SK-N-SH treated with all-trans-retinoic acid at 6 μM for 48 hours (cell line): Measurements from ENCODE around the gene CTIF.

Experiments
- PATZ1 ChIP-seq: fragments of 250-450 bp; sonication (Bioruptor Pico); IDR thresholded peaks from 2 replicates; pipeline ENCODE4 v1.8.0; 2020; ENCODE audit warnings: mild to moderate bottlenecking, moderate library complexity, borderline replicate concordance
- POU6F1 ChIP-seq: fragments of 250-450 bp; sonication (Bioruptor Pico); IDR thresholded peaks from 2 replicates; pipeline ENCODE4 v1.8.0; 2021; ENCODE audit warnings: low read depth, mild to moderate bottlenecking, moderate library complexity, borderline replicate concordance
- RARB ChIP-seq: fragments of 250-450 bp; sonication (Bioruptor Pico); IDR thresholded peaks from 2 replicates; pipeline ENCODE4 v1.8.0; 2021; ENCODE audit warnings: mild to moderate bottlenecking, moderate library complexity
- ZC3H10 ChIP-seq: fragments of 250-450 bp; sonication (Bioruptor Pico); IDR thresholded peaks from 2 replicates; pipeline ENCODE4 v1.5.1; 2021; ENCODE audit warnings: mild to moderate bottlenecking, moderate library complexity

DNA sequence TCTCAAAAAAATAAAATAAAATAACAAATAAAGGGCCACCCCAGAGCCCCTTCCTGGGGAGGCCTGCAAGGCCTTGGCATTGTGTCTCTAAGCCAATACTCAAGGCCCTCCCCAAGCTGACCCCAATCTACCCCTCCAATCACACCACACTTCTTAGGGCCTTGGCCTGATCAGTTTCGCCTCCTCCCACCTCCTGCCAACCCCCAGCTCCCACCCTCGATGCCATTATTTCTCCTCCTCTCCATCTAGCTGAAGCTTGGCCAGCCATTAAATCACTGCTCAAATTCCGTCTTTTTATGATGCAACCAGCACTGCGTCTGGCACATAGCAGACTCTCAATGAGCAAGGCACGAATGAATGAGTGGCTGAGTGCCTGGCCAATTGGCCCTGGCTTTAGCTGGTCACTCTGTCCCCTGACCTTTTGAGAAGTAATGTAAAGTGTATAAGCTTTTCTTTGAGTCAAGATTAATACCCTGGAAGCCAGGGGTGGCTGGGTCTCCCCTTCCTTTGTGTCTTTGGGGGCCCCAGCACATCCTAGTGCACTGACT, 356.0 kb downstream of the CTIF start:
- TF ChIP-seq RARB (no peak), ZC3H10 (CRISPR knock-in tag) (no peak), PATZ1 (CRISPR knock-in tag) (no peak), POU6F1 (CRISPR knock-in tag) (no peak)
